IPS DF 6.9 (cell line): ENCODE results near the gene ZNF286A.
"Not testable (repeated sequence)": the region's sequence is repeated elsewhere in the genome, so short reads cannot be mapped to it uniquely, and the experiment has no call there.

Experiments used
- DNase-seq: peaks from one replicate; pipeline ENCODE4 v3.0.0-alpha.2; 2013; ENCODE audit warnings: low read depth, low spot score
- H3K27ac ChIP-seq: one replicate; pipeline ENCODE4 v1.5.1; 2013; ENCODE audit warnings: low read length, control low read depth
- H3K27me3 ChIP-seq: 2 replicates; pipeline ENCODE4 v1.6.1; 2013; ENCODE audit warnings: mild to moderate bottlenecking, low read length; ENCODE audit not compliant: control insufficient read depth, insufficient read depth
- H3K36me3 ChIP-seq: 2 replicates; pipeline ENCODE4 v1.6.1; 2013; ENCODE audit warnings: low read length; ENCODE audit not compliant: control insufficient read depth, insufficient read depth
- H3K4me1 ChIP-seq: 2 replicates; pipeline ENCODE4 v1.6.1; 2013; ENCODE audit warnings: low read length; ENCODE audit not compliant: control insufficient read depth, insufficient read depth
- H3K4me3 ChIP-seq: 2 replicates; pipeline ENCODE4 v1.5.1; 2013; ENCODE audit warnings: mild to moderate bottlenecking, low read length
- H3K9me3 ChIP-seq: 2 replicates; pipeline ENCODE4 v1.6.1; 2013; ENCODE audit warnings: low read length, inconsistent platforms; ENCODE audit not compliant: control insufficient read depth, insufficient read depth
- WGBS: extraction: QIAGEN DNeasy Blood & Tissue Kit; methylation state at CpG from one replicate; pipeline ENCODE4 v1.1.7; 2013; ENCODE audit warnings: mixed read lengths, missing lambda C conversion rate; ENCODE audit not compliant: insufficient read length, insufficient coverage; 5-methylcytosine and 5-hydroxymethylcytosine counted together

ZNF286A gene

DNA sequence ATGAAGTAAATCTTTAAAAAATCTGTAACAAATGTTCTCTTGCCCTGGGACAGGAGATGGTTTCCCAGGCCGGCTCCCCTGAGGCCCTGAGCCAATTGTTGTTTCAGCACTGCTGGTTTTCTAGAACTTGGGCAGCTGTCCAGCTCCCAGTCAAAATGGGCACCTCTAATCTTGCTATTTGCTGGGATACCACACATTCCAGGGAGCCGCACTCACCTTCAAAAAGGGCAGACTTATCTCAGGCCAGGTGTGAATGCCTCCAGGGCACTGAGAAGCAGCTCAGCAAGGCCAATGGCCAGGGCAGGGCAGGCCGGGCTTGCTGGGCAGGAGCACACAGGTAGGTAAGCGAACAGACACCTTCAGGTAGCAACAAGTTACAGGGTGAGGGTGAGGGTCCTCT is 39.9 kb upstream of the ZNF286A start:
- no CpG with 5 or more reads among the region's 4 CpGs for WGBS
- Histone ChIP-seq H3K27ac (no peak overlapping the region), H3K9me3 (no peaks in the 10 kb centered on the region), H3K27me3 (no peaks in the 10 kb centered on the region), H3K4me1 (no peaks in the 10 kb centered on the region; the same call in 1 of the 2 replicates), H3K4me3 (no peak overlapping the region), H3K36me3 (no peaks in the 10 kb centered on the region; the same call in 1 of the 2 replicates)
- no peak for DNase-seq

DNA sequence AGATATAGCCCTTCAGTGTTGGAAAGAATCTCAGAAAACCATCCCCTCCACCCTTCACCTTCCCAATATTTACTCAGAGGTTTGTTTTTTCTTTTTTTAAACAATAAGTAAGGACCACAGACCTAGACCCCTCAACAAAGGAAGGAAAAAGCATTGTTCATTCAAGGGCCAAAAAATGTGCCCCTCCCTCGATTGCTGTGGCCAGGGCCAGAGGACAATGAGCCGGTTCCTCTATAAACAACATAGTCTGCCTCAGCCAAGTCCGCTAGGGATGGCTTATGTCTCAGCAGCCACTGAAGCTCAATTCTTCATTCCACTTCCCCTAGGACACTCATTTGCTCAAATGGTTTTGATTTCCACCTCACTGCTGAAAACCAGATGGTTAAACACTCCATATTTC is 39.5 kb upstream of the ZNF286A start:
- WGBS = no CpG with 5 or more reads among the region's 3 CpGs
- Histone ChIP-seq H3K27ac (no peak overlapping the region), H3K36me3 (no peaks in the 10 kb centered on the region; the same call in 1 of the 2 replicates), H3K27me3 (no peaks in the 10 kb centered on the region), H3K4me1 (no peaks in the 10 kb centered on the region; the same call in 1 of the 2 replicates), H3K9me3 (no peaks in the 10 kb centered on the region), H3K4me3 (no peak overlapping the region)
- DNase-seq = no peak

DNA sequence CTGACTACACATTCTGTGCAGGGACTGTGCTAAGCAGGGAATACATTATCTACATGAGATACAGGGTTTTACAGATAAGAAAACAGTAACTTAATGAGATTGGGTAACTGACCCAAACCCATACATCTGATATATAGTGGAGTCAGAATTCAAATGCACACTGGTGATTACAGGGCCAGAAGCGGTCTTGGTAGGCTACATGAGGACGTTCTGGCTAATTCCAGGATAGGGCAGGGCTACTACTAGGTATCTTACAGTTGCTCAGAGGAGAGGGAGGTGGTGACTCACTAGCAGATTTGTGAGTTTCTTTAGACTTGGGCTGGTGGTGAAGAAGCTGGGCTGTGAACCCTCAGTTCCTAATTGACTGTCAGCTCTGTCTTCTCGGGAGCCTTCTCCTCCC is 36.9 kb upstream of the ZNF286A start:
- no peaks in the 10 kb centered on the region for H3K9me3 ChIP-seq
- WGBS = no CpG with 5 or more reads among the region's 3 CpGs
- H3K36me3 ChIP-seq = no peaks in the 10 kb centered on the region
- no peaks in the 10 kb centered on the region for H3K27me3 ChIP-seq
- H3K4me3 ChIP-seq = no peak overlapping the region
- no peak for DNase-seq
- H3K27ac ChIP-seq = no peak overlapping the region
- no peaks in the 10 kb centered on the region; the same call in 1 of the 2 replicates for H3K4me1 ChIP-seq

DNA sequence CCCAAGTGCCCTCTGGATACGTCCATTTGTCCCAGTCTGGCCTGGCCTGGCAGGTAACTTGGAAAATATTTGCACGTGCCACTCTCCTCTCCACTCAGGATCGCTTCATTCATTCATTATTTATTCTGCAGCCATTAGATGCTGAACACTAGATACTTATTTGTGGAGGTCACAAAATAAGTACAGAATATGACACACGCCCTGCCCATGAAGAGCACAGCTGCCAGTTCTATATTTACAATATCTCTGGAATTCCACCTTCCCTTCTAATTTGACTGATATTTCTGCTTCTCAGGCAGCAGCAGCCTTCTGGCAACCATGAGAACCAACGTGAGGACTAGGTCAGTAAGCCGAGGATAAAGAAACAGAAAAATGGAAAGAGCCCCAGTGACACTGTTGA is 36.4 kb upstream of the ZNF286A start:
- no peak overlapping the region for H3K4me3 ChIP-seq
- no peak for DNase-seq
- no CpG with 5 or more reads among the region's 6 CpGs for WGBS
- H3K27me3 ChIP-seq = no peaks in the 10 kb centered on the region
- H3K27ac ChIP-seq = no peak overlapping the region
- H3K4me1 ChIP-seq = no peaks in the 10 kb centered on the region; the same call in 1 of the 2 replicates
- no peaks in the 10 kb centered on the region for H3K36me3 ChIP-seq
- no peaks in the 10 kb centered on the region for H3K9me3 ChIP-seq

DNA sequence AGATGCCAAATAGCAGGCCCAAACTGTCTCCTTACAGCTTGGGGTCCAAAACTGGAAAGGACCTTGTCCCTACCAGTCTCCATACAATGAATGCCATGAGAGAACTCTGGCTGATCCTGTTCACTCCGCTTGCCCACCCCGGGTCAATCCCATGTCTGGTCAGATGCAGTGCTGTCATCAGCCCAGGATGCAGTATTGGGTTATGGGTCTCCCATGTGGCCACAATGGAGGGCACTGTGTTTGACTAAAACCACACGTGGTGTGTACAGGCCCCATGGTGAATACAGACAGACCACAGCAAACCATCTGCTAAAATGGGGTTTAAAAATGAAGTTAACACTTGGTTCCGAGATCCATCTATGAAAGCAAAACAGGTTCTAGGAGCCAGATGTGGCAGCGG is 35.9 kb upstream of the ZNF286A start:
- H3K4me3 ChIP-seq = no peak overlapping the region
- WGBS = no CpG with 5 or more reads among the region's 5 CpGs
- DNase-seq = no peak
- H3K27ac ChIP-seq = no peak overlapping the region
- H3K36me3 ChIP-seq = no peaks in the 10 kb centered on the region
- H3K9me3 ChIP-seq = no peaks in the 10 kb centered on the region
- no peaks in the 10 kb centered on the region for H3K27me3 ChIP-seq
- H3K4me1 ChIP-seq = no peaks in the 10 kb centered on the region; the same call in 1 of the 2 replicates

DNA sequence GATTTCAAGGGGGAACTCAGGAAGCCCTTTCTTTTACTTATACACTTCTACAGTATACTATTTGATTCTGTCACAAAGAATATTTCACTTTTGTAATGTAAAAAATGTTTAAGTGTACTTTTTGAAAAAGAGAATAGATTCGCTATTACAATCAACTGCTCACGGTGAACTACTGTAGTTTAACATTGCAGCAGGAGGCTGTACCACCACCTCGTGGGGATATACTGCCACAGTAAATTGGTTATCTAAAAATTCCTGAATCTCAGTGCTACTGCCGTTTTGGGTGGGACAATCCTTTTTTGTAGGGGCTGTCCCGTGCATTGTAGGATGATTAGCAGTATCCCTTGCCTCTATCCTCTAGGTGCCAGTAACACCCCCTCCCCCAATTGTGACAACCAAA is 30.0 kb upstream of the ZNF286A start:
- not testable (repeated sequence) for H3K4me3 ChIP-seq

DNA sequence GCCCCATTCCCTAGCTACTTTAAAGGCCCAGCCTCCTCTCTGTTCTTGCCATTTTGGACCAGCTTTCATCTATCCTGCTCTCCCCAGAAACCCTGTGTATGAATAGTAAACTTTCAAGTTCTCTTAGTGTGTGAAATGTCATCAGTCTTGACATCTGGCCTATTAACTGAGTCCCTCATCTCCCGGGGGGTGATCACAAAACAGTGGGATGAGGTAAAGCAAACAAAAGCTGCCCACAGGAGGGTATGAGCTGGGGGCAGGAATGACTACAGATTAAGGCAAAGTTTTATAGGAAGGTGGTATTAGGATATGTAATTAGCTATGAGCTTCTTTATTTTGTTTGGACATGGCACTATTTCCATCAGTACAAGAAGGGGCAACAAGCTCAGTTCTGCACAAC is 24.9 kb upstream of the ZNF286A start:
- not testable (repeated sequence) for H3K4me1 ChIP-seq, H3K27me3 ChIP-seq, H3K27ac ChIP-seq, DNase-seq, H3K4me3 ChIP-seq, H3K36me3 ChIP-seq, H3K9me3 ChIP-seq
- no CpG with 5 or more reads among the region's 1 CpG for WGBS

More for the DNA sequence above, 30.0 kb upstream of the ZNF286A start:
- not testable (repeated sequence) for H3K36me3 ChIP-seq, H3K9me3 ChIP-seq, H3K4me1 ChIP-seq, H3K27me3 ChIP-seq, H3K27ac ChIP-seq, DNase-seq
- no CpG with 5 or more reads among the region's 5 CpGs for WGBS

DNA sequence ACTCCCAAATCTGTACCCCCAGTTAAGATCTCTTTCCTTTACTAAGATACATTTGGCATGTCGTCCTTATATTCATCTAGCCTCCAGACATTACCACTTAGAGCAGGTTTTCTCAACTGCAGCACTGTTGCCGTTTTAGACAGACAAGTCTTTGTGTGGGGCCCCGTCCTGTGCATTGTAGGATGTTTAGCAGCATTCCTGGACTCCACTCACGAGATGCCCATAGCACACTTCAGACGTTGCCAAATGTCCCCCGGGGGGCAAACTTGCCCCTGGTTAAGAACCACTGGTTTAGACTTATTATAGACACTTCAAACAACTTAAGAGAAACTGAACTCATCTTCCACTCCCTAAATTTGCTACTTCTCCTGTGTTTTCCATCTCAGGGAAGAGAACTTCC is 23.6 kb upstream of the ZNF286A start:
- H3K4me3 ChIP-seq, H3K4me1 ChIP-seq, H3K27ac ChIP-seq, H3K9me3 ChIP-seq, DNase-seq, H3K27me3 ChIP-seq, H3K36me3 ChIP-seq: not testable (repeated sequence)
- no CpG with 5 or more reads among the region's 6 CpGs for WGBS

DNA sequence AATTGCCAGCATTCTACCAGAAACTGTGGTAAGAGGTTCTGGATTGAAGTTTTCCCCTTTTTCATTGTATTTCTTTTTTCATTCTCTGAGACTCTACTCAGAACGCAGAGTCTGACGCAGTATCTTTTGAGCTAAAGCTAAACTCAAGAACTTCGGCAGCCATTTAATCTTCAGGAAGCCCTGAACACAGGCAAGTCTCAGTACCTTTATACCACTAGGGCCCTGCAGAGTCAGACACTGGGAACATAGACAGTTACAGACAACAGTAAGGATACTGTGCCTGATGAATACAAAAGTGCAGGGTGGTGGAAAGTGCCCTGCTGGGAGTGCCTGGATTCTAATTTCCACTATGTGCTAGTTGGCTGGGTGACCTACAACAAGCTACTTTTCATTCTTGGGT is 16.4 kb upstream of the ZNF286A start:
- H3K27me3 ChIP-seq, H3K4me3 ChIP-seq, H3K9me3 ChIP-seq, H3K36me3 ChIP-seq, DNase-seq, H3K4me1 ChIP-seq, H3K27ac ChIP-seq: not testable (repeated sequence)
- no CpG with 5 or more reads among the region's 3 CpGs for WGBS

DNA sequence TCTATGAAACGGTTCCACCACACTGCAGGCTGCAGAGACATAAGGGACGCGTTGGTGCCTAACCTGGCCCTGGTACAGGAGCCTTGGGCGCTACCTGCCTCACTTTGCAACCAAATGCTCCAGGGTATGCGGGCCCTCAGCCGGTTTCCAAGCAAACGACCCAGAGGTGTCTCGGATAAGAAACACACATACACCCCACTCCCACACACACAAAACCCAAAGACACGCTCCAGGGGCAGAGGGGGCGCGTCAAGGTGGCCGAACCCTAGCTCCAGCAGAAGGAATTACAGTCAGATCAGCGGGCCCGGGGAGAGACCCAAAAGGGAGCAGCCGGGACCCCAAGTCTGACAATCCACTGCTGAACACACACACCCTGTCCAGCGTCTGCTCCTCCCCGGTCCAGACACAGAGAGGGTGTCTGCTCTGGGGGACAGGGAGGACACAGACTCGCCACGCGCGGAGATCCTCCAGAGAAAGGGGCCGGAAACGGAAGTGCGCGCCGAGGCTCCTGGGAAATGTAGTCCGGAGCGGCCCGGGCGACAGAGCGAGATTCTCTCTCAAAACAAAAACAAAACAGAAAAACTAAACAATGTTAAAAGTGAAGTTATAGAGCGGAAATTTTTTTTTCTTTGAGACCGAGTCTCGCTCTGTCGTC is 15.6 kb upstream of the ZNF286A start, which contains the start of gene TRIM16:
Gene TRIM16 (minus strand): TSS at position 488 of the 655 bp plus-strand sequence. CDS start 32,702 bp downstream, outside the sequence.
- not testable (repeated sequence) for H3K27me3 ChIP-seq, H3K36me3 ChIP-seq, H3K27ac ChIP-seq, DNase-seq, H3K4me1 ChIP-seq, H3K9me3 ChIP-seq
- peak within 1 kb of the TSS; percentile 51; the same call in 1 of the 2 replicates for H3K4me3 ChIP-seq
- WGBS = no CpG with 5 or more reads among the region's 35 CpGs

DNA sequence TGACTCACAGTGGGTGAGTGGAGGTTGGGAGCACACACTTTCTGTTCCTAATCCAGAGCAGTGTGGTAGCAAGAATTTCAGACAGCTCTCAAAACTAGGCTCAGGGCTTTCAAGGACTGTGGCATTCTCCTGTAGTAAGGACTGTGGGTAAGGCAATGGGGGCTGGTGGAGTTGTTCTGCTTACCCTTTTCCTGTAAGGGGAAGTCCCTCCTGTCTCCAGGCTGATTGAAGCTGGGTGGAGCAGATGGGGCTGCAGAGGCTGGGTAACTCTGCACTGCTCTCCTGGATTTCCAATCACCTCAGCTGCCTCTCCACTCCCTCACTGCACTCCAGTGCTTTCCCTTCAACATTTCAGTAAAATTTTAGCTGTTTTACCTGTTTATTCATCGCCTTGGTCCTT is 12.1 kb upstream of the ZNF286A start:
- not testable (repeated sequence) for H3K9me3 ChIP-seq

More for the DNA sequence above, 12.1 kb upstream of the ZNF286A start:
- H3K4me1 ChIP-seq, H3K36me3 ChIP-seq, H3K4me3 ChIP-seq, H3K27ac ChIP-seq, DNase-seq, H3K27me3 ChIP-seq: not testable (repeated sequence)
- WGBS = no CpG with 5 or more reads among the region's 1 CpG
